Astrocyte (in vitro differentiated cells and primary cell): ENCODE results near the gene KIRREL3. TPM values are rescaled to one million over a fixed set of nuclear protein-coding genes. Genes with fewer than 3 reads are reported as not detected.

Experiments used
- DNase-seq: peaks from one replicate; pipeline ENCODE4 v3.0.0-alpha.2; 2010; ENCODE audit warnings: low read depth
- FAIRE-seq: peaks from 2 replicates; lab custom pipeline; 2011; peaks lifted over from hg19 to GRCh38; lab: Jason Lieb, UNC
- H2AFZ ChIP-seq: 2 replicates; pipeline ENCODE4 v1.6.0; 2012; ENCODE audit warnings: low read depth, low read length, inconsistent platforms
- H3K27ac ChIP-seq: 2 replicates; pipeline ENCODE4 v1.5.1; 2011; ENCODE audit warnings: low read depth, low read length, inconsistent platforms
- H3K27me3 ChIP-seq: 2 replicates; pipeline ENCODE4 v1.6.0; 2011; ENCODE audit warnings: low read length, inconsistent platforms; ENCODE audit not compliant: insufficient read depth
- H3K36me3 ChIP-seq: 2 replicates; pipeline ENCODE4 v1.5.1; 2011; ENCODE audit warnings: low read length, inconsistent platforms; ENCODE audit not compliant: insufficient read depth
- H3K4me1 ChIP-seq: 2 replicates; pipeline ENCODE4 v1.5.1; 2011; ENCODE audit warnings: low read length, inconsistent platforms; ENCODE audit not compliant: insufficient read depth
- H3K4me2 ChIP-seq: 2 replicates; pipeline ENCODE4 v1.6.0; 2012; ENCODE audit warnings: low read length, inconsistent platforms
- H3K4me3 ChIP-seq: 2 replicates; pipeline ENCODE4 v1.5.1; 2011; ENCODE audit warnings: low read depth, mild to moderate bottlenecking, low read length, inconsistent platforms; ENCODE audit not compliant: insufficient read depth
- H3K79me2 ChIP-seq: 2 replicates; pipeline ENCODE4 v1.6.0; 2012; ENCODE audit warnings: mild to moderate bottlenecking, low read length, inconsistent platforms; ENCODE audit not compliant: insufficient read depth
- H3K9ac ChIP-seq: 2 replicates; pipeline ENCODE4 v1.6.0; 2012; ENCODE audit warnings: mild to moderate bottlenecking, low read length, inconsistent platforms
- H3K9me3 ChIP-seq: 2 replicates; pipeline ENCODE4 v1.5.1; 2012; ENCODE audit warnings: low read depth, mild to moderate bottlenecking, low read length, inconsistent platforms; ENCODE audit not compliant: insufficient read depth
- H4K20me1 ChIP-seq: 2 replicates; pipeline ENCODE4 v1.6.0; 2012; ENCODE audit warnings: low read length, inconsistent platforms; ENCODE audit not compliant: insufficient read depth
- H3K27ac Mint-ChIP-seq: one replicate; pipeline ENCODE4 v1.8.0; 2021; ENCODE audit warnings: mild to moderate bottlenecking, mixed read lengths; ENCODE audit not compliant: unreplicated experiment
- H3K27me3 Mint-ChIP-seq: one replicate; pipeline ENCODE4 v1.8.0; 2021; ENCODE audit warnings: low read depth, mixed read lengths; ENCODE audit not compliant: unreplicated experiment
- H3K36me3 Mint-ChIP-seq: one replicate; pipeline ENCODE4 v1.8.0; 2021; ENCODE audit warnings: low read depth, mixed read lengths; ENCODE audit not compliant: unreplicated experiment
- H3K4me1 Mint-ChIP-seq: one replicate; pipeline ENCODE4 v1.8.0; 2021; ENCODE audit warnings: low read depth, mixed read lengths; ENCODE audit not compliant: unreplicated experiment
- H3K4me3 Mint-ChIP-seq: one replicate; pipeline ENCODE4 v1.8.0; 2021; ENCODE audit warnings: mild to moderate bottlenecking, moderate library complexity, mixed read lengths; ENCODE audit not compliant: unreplicated experiment
- H3K9me3 Mint-ChIP-seq: one replicate; pipeline ENCODE4 v1.8.0; 2021; ENCODE audit warnings: mild to moderate bottlenecking, mixed read lengths; ENCODE audit not compliant: unreplicated experiment
- EZH2 ChIP-seq: IDR thresholded peaks from 2 replicates; pipeline ENCODE4 v1.6.1; 2012; ENCODE audit warnings: mild to moderate bottlenecking, low read length, inconsistent platforms; ENCODE audit not compliant: insufficient read depth
- total RNA-seq: library from RNA; stranded (reverse); gene quantifications from 2 replicates; pipeline ENCODE4 v1.2.1, GENCODE V29; 2021
- TF ChIP-seq, protein P1 (sequence below): IDR thresholded peaks from 2 replicates; pipeline ENCODE4 v1.5.1; 2011; ENCODE audit warnings: low read depth, mild to moderate bottlenecking, inconsistent platforms, low read length, moderate library complexity; ENCODE audit not compliant: insufficient read depth

Gene KIRREL3
- total RNA-seq, 1 donor from 2014 or later = 0.91 TPM

GRCh38 chr11:126949066-126949891 lies 51.3 kb downstream of the KIRREL3 start:
- no peak overlapping the region for H3K4me3 Mint-ChIP-seq
- H3K4me3 ChIP-seq = peak overlapping the region; percentile 7
- H3K4me1 ChIP-seq = peaks cover 15% of the 10 kb centered on the region
- no peak for TF ChIP-seq EZH2
- TF ChIP-seq, protein P1, sequence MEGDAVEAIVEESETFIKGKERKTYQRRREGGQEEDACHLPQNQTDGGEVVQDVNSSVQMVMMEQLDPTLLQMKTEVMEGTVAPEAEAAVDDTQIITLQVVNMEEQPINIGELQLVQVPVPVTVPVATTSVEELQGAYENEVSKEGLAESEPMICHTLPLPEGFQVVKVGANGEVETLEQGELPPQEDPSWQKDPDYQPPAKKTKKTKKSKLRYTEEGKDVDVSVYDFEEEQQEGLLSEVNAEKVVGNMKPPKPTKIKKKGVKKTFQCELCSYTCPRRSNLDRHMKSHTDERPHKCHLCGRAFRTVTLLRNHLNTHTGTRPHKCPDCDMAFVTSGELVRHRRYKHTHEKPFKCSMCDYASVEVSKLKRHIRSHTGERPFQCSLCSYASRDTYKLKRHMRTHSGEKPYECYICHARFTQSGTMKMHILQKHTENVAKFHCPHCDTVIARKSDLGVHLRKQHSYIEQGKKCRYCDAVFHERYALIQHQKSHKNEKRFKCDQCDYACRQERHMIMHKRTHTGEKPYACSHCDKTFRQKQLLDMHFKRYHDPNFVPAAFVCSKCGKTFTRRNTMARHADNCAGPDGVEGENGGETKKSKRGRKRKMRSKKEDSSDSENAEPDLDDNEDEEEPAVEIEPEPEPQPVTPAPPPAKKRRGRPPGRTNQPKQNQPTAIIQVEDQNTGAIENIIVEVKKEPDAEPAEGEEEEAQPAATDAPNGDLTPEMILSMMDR = no peak
- H2AFZ ChIP-seq = no peak overlapping the region
- no peaks in the 10 kb centered on the region for H4K20me1 ChIP-seq
- FAIRE-seq (peak; percentile 74), DNase-seq (peak; percentile 94)
- H3K36me3 Mint-ChIP-seq = no peaks in the 10 kb centered on the region
- H3K9ac ChIP-seq = peak overlapping the region; percentile 73
- peak overlapping the region; percentile 79 for H3K4me2 ChIP-seq
- H3K27ac ChIP-seq = peak overlapping the region; percentile 87
- peak overlapping the region; percentile 84 for H3K27ac Mint-ChIP-seq
- H3K79me2 ChIP-seq = no peaks in the 10 kb centered on the region
- peaks cover 23% of the 10 kb centered on the region for H3K27me3 Mint-ChIP-seq
- H3K4me1 Mint-ChIP-seq = peaks cover 18% of the 10 kb centered on the region
- no peaks in the 10 kb centered on the region for H3K36me3 ChIP-seq
- no peaks in the 10 kb centered on the region for H3K27me3 ChIP-seq
- no peaks in the 10 kb centered on the region for H3K9me3 ChIP-seq
- no peaks in the 10 kb centered on the region for H3K9me3 Mint-ChIP-seq

- peak overlapping the region; percentile 7 for H3K4me3 ChIP-seq
- peaks cover 18% of the 10 kb centered on the region for H3K4me1 Mint-ChIP-seq
- peaks cover 15% of the 10 kb centered on the region for H3K4me1 ChIP-seq
- H4K20me1 ChIP-seq = no peaks in the 10 kb centered on the region
- peak overlapping the region; percentile 87 for H3K27ac ChIP-seq
- no peaks in the 10 kb centered on the region for H3K9me3 ChIP-seq
- peak overlapping the region; percentile 84 for H3K27ac Mint-ChIP-seq
- H3K27me3 Mint-ChIP-seq = peaks cover 20% of the 10 kb centered on the region
- peak; percentile 49 for DNase-seq
- no peak overlapping the region for H3K4me3 Mint-ChIP-seq
- no peaks in the 10 kb centered on the region for H3K9me3 Mint-ChIP-seq
- no peaks in the 10 kb centered on the region for H3K27me3 ChIP-seq
- peak overlapping the region; percentile 79 for H3K4me2 ChIP-seq
- no peak overlapping the region for H2AFZ ChIP-seq
- FAIRE-seq = no peak
- no peaks in the 10 kb centered on the region for H3K36me3 ChIP-seq
- peak overlapping the region; percentile 57 for H3K9ac ChIP-seq
- TF ChIP-seq, protein P1 = no peak
- TF ChIP-seq EZH2 = no peak
- no peaks in the 10 kb centered on the region for H3K79me2 ChIP-seq
- no peaks in the 10 kb centered on the region for H3K36me3 Mint-ChIP-seq
Observed at GRCh38 chr11:126948563-126948962, 52.0 kb downstream of the KIRREL3 start.

DNA sequence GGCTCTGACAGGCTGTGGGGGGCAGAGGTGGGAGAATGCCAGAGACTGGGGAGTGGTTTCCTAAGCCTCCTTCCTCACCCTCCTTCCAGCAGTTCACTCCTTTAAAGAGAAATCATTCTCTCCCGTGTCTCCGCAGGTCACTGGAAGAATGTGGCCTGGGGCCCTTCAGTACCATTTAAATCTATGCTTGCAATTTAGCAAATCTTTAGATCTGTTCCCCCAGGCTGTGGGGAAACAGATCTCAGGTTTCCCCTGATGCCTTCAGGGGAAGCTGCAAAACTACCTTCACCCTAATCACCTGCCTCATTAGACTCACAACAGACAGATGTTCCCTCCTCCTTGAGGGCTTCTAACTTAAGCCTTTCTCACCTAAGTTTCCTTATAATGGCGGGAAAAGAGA lies 55.3 kb downstream of the KIRREL3 start:
- H3K4me2 ChIP-seq = no peak overlapping the region
- no peaks in the 10 kb centered on the region for H3K9me3 ChIP-seq
- H3K27ac Mint-ChIP-seq = no peak overlapping the region
- peaks cover 18% of the 10 kb centered on the region for H3K4me1 Mint-ChIP-seq
- H3K27ac ChIP-seq = no peak overlapping the region
- H3K27me3 ChIP-seq = no peaks in the 10 kb centered on the region
- no peak overlapping the region for H3K9ac ChIP-seq
- no peak overlapping the region for H3K4me3 ChIP-seq
- DNase-seq = no peak
- TF ChIP-seq EZH2 = no peak
- TF ChIP-seq, protein P1 = no peak
- H3K27me3 Mint-ChIP-seq = peaks cover 24% of the 10 kb centered on the region
- H3K36me3 Mint-ChIP-seq = peaks cover 2% of the 10 kb centered on the region
- H3K4me3 Mint-ChIP-seq = no peak overlapping the region
- H3K36me3 ChIP-seq = no peaks in the 10 kb centered on the region
- no peaks in the 10 kb centered on the region for H3K79me2 ChIP-seq
- H3K4me1 ChIP-seq = peaks cover 15% of the 10 kb centered on the region
- no peak overlapping the region for H2AFZ ChIP-seq
- H3K9me3 Mint-ChIP-seq = no peaks in the 10 kb centered on the region
- H4K20me1 ChIP-seq = no peaks in the 10 kb centered on the region
- no peak for FAIRE-seq
